GM21423 (cell line): ENCODE results near the gene RUFY4.

Experiments used
- ATAC-seq: cut with Tn5 transposase; IDR thresholded peaks from one replicate; pipeline ENCODE4 v1.9.1; 2021; ENCODE audit warnings: mild to moderate bottlenecking, moderate library complexity; ENCODE audit not compliant: unreplicated experiment

The RUFY4 gene, protein sequence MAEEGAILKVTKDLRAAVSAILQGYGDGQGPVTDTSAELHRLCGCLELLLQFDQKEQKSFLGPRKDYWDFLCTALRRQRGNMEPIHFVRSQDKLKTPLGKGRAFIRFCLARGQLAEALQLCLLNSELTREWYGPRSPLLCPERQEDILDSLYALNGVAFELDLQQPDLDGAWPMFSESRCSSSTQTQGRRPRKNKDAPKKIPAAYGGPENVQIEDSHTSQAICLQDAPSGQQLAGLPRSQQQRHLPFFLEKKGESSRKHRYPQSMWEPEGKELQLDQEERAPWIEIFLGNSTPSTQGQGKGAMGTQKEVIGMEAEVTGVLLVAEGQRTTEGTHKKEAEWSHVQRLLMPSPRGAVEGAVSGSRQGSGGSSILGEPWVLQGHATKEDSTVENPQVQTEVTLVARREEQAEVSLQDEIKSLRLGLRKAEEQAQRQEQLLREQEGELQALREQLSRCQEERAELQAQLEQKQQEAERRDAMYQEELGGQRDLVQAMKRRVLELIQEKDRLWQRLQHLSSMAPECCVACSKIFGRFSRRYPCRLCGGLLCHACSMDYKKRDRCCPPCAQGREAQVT

DNA sequence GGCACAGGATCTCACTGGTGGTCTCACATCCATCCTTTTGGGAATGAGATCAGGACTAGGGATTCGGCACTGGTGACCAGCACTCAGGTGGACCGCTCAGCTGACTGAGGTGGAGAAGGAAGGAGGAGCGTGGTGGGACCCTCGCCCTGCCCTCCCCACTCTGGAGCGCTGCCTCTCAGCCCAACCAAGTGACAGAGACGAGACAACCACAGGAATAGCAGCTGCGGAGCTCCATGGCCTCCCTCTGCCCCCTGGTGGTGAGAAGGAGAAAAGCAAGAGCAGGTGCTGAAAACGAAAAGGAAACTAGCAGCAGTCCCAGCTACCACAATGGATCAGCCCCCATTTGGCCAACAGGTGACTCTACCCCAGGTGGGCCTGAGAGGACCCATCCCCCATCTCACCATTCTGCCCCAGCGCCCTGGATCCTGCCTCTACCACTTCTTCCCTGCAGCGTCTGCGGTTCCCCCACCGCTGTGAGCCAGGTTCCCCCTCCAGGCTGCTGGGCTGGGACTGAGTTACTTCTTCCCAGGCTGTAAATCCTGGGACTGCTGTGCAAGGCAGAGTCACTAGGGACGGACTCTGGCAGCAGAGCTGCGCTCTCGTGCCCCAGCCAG is at the start of gene RUFY4:
Gene RUFY4 (plus strand): TSS at position 533 of the 614 bp plus-strand sequence. CDS start 1,353 bp downstream, outside the sequence.
- ATAC-seq, result peak; percentile 91

DNA sequence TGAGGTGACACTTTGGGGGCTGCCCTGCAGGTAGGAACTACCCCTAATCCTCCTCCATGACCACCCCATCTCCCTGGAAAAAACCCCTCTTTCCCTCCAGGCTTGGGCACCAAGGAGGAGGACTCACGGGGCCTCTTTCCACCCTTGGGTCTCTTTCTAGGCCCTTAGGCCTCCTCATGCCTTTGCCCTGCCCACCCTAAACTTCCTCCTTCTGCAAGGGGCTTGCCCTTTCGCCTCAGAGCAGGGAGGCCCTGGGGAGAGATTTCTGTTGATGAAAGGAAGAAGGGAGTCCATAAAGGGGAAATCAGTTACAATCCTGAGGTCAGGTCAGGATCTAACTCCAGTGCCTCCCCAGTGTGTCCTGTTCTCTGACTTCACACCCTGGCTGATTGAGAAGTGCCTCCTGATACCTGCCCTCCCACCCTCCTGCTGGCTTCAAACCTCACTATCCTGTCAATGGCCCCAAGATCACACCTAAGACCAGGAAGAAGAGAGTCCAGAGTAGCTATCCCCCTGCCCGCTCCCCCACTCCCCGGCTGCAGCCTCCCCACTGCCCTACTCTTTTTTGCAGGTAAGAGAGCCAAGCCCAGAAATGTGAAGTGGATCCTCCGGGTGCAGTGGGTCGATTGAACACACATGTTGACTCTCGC is 49.5 kb upstream of the RUFY4 start:
- ATAC-seq, result no peak

DNA sequence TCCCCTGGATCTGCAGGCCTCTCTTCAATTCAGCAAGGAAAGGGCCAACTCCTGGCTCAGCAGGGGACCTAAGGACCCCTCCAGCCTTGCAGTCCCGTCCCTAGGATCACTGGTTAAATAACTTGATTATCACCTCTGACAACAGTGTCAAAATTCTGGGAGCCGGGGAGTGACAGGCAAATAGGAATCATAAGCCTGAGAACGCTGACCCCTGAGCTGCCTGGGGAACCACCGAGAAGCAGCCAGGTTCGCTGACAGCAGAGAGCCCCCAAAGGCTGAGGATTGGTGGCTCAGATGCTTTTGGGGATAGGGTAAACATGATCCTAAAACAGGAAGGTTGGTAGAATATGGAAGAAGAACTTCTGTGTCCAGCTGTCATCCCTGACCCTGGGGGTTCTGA is 48.8 kb upstream of the RUFY4 start:
- ATAC-seq, result no peak

DNA sequence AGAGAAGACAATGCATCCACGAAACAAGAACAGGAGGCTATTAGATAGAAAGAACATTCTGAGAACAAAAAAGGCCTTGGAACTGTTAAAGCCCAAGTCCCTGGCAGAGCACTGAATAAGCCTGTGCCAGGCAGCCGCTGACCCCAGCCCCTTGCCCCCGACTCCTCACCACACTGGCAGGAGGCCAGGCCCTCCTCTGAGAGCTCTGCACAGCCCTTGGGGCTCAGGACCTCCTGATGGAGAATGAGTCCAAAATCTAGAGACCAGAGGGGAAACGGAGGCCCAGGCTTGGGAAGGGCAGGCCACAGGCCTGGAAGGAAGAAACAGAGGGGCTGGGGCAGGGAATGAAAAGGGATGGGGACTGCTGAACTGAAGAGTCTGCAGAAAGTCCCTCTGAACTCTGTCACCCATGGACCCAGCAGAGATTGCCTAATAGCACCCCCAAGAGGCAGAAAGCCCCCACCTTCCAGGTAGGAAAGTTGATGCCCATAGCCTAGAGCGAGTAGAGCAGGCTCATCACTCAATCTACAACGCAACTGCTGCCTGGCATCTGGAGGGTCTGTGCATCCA is 48.0 kb upstream of the RUFY4 start:
- no peak for ATAC-seq

DNA sequence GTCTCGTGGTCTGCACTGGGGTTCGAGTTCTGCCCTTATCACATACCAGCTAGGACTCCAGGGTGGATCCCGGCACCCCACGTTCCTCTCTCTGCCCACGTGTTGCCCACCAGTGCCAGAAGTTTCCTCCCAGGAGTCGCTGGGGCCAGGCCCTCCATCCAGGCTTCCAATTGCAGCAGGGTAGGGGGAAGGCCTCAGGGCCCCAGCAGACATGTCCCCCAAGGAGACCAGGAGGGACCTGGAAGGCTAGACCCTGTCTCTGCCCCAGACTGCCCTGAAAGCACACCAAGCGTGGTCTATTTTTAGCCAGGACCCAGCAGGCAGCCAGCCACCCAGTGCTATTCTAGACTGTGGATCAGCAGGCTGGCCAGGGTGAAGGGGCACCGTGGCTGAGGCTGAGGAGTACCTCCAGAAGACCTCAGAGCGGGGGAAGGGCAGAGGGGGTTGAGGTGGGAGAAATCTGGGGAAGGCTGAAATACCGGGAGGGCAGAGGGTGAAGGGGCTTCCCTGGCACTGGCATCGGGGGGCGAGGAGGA is 47.4 kb upstream of the RUFY4 start:
- ATAC-seq, result no peak

DNA sequence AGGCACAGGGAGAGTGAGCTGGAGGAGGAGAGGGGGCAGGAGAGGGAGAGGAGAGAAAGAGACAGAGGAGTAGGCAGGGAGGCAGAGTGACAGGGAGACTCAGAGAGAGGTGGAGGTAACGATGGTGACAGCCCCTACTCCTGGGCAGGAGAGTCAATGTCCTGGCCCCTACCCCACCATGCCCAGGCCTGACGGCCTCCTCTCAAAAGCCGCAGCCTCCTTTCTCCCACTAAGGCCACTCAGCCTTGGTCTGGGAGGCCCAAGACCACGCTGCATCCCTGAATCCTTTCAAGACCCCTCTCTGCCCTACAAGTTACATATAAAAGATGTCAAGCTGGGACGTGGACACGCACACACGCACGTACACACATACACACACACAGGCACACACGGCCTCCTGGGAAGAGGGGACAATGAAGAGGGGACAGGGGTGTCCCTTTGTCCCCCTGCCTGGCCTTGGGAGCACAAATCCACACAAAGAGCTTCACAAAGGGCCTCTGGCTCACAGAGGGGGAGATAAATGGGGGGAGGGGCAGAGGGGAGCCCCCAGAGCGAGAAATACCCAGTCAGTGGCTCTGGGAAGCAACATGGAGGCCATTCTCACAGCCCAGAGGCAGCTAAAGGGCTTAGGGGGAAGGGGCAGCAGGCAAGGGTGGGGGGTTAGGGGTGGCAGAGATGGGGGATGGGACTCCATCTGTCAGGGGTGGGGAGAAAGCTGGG is 46.8 kb upstream of the RUFY4 start:
- no peak for ATAC-seq

DNA sequence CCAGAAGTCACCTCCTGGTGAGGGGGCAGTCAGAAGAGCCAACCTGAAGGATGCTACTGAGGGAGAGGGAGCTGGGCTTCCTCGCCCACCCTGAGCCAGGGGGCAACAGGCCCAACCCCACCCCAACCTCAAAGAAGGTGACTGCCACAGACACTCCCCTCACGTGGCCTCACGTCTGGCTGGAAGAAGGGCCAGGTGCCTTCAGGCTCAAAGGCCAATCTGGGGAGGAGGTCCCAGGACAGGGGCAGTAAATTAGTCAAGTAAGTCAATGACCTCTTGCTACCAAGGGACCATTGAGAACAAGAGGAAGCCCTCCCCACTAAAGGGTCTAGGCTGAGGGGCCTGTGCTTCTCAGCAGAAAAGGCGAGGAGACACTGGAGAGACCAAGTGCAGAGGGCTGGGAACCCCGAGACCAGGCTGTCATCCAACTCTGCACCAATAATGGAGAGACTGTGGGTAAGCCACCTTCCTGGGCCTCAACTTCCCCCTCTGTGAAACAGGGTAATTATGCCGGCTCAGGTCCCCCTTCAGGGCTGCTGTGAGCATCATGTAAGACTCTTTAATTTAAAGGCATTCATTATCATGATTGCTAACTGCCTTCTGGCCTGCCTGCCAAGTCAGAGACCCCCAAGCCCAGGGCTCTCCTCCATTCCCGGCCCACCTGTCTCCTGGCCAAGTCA is 46.1 kb upstream of the RUFY4 start:
- ATAC-seq, result no peak

DNA sequence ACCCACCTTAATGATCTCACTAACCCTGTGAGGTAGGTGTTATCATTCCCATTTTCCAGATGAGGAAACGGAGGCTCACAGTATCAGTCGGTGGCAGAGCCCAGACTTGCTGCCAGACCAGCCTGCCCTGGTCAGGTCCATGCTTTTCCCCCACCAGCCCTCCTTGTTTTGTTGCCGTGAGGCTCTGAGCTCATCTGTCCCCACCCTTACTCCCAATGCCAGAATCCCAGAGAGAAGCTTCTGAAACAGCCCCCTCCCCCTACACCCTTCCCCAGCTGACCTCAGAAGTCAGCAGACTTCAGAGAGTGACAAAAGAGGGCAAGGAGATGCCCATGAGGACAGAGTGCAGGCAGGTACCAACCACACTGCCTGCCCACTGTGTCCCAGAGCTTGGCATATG is 45.4 kb upstream of the RUFY4 start:
- no peak for ATAC-seq

DNA sequence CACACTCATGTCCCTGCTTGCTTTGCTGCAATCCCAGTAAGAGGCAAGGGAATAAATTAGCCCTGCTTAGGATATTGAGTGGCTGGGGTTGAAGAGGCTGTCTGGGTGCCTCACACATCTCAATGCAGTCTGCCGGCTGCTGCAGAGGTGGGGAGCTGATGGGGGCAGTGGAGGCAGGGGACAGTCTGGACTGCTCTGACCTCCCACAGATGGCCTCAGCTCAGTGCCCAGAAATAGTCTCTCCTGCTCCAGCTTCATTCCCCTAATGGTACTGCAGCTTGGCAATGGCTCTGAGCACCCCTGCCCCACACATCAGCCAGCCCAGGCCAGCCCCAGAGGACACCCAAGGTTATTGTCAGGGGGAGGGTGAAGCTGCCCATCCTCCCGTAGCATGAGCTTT is 44.7 kb upstream of the RUFY4 start:
- ATAC-seq, result no peak

DNA sequence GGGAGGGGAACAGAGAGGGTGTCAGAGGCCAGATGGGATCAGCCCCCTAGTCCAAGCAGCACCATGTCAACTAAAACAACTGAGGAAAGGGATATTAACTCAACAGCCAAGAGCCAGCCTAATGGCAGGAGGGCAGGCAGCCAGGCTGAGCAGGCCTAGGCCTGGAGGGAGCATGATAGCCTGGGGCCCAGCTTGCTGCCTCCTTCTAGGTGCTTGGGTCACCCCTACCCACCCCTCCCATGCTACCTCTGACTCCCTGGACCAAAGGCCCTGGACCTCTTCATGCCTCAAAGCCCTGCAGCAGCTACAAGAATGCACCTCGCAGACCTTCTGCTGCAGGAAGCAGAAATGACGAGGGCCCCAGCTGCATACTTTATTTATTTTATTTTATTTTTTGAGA is 44.2 kb upstream of the RUFY4 start:
- no peak for ATAC-seq

DNA sequence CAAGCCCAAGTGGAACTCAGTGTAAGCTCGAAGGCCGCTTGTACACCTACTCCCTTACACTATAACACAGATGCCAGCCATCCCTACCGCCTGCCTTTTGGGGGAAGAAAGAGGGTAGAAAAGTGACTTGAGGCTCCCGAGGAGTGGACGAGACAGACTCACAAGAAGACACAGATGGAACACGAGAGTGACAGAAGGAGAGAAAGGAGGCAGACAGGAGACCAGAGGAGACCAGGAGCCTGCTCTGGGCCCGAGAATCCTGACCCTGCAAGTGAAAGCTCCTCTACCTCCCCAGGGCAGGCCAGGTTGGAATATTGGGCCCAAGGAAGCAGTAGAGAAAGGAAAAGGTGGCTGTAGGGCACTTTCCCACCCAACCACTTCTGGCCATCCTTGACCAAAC is 42.8 kb upstream of the RUFY4 start:
- no peak for ATAC-seq

DNA sequence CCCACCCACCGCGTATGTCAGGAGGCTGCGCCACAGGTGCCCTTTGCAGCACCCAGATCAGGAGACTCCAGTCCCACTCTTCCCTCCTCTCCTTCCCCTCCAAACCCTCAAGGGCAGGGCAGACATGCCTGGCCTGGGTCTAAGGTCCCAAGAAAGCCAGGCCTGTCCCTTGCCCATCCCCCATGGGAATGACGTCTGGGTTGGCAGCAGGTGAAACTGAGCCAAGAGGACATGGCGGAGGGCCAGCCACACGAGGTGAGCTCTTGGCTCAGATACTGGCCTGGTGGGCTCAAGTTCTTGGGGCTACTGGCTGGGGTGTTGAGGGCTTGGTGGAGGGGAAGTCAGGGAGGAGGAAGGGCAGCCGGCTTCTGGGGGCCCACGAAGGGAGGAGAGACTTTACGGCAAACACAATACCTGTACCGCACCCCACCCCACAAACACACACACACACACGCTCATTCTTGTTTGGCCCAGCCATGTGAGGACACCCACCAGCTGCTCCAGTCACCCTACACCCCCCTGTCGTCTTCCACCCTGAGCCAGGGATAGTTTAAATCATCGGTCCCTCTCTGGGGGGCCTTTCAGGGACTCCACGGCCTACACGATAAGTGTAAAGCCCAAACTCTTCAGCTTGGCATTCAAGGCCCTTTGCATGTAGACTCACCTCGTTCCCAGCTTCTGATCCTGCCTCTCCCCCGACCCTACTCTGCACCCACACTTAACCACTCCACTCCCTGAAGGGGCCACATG is 42.2 kb upstream of the RUFY4 start:
- ATAC-seq, result no peak

DNA sequence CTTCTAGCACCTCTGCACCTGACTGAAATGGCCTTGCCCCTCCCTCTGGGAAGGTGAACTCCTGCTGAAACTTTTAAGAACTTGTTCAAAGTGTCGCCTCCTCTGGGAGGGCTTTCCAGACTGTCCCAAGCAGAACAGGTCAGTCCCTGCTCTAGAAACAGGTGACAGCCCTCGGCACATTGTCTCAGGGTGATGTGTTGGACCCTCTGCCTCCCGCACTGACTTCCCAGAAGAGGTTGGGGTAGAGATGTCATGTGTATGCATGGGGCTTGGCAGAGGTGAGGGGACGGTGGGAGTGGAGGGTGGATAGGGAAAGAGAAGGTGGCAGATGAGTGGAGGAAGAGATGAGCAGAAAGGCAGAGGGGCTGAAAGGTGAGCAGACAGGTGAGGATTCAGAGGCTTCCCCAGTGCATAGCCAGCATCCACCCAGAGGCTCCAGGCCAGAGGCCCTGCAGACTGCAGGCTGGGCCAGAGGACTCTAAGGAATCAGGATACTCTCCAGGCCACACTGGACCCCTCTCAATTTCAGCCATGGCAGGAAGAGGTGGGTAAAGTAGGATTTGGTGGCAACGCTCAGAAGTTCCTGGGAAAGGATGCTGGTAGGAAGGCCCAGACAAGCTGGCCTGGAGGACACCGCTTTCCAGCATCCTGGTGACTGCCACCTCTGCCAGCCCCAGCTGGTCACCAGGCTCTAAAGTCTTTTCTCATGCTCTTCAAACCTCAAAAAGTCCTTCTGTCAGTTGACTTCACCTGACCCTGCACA is 41.4 kb upstream of the RUFY4 start:
- no peak for ATAC-seq

DNA sequence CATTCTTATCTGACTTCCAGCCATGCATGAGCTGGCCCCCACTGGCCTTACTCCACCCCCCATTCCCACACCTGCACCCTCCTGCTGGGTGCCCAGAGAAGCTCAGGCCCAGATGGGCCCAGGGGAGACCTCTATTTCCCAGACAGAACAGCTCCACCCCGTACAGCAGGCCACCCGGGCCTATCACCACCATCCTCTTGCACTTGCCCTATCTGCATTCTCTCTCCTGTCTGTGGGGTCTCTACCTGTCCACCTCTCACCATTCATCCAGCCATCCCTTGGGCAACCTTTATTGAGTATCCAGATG is 40.9 kb upstream of the RUFY4 start:
- no peak for ATAC-seq

DNA sequence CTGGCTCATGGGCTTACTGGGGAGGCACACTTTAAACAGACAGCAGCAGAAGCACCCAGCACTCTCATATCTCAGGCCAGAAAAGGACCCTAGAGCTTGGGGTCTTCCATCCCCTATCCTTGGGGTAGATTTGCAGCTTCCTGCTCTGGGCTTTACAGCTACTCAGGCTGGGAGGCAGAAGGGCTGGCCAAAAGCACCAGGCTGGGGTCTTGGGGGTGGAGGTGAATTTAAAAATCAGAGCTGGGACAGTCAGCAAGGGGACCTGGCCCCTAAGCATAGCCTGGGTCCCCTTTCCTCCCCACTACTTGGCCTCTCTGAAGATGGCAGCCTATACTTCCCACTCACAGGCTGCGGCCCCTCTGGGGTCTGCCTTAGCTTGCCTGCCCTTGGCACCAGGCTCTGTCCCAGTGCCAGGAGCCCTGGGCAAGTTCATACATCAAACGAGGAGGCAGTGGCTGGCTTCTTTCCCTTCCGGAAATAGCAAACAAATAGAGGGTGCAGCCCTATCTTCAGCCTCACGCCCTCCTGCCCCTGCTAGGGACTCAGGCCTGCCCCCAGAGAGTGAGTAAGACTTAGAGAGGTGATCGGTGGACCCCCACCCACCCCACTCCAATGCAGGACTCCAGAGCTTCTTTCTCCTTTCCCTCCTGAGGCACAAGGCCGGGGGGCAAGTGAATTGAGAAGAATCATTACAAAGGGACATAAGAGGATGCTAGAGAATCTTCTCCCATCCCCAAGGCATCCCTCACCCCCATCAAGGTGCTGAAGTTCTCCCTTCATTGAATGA is 40.3 kb upstream of the RUFY4 start:
- no peak for ATAC-seq

DNA sequence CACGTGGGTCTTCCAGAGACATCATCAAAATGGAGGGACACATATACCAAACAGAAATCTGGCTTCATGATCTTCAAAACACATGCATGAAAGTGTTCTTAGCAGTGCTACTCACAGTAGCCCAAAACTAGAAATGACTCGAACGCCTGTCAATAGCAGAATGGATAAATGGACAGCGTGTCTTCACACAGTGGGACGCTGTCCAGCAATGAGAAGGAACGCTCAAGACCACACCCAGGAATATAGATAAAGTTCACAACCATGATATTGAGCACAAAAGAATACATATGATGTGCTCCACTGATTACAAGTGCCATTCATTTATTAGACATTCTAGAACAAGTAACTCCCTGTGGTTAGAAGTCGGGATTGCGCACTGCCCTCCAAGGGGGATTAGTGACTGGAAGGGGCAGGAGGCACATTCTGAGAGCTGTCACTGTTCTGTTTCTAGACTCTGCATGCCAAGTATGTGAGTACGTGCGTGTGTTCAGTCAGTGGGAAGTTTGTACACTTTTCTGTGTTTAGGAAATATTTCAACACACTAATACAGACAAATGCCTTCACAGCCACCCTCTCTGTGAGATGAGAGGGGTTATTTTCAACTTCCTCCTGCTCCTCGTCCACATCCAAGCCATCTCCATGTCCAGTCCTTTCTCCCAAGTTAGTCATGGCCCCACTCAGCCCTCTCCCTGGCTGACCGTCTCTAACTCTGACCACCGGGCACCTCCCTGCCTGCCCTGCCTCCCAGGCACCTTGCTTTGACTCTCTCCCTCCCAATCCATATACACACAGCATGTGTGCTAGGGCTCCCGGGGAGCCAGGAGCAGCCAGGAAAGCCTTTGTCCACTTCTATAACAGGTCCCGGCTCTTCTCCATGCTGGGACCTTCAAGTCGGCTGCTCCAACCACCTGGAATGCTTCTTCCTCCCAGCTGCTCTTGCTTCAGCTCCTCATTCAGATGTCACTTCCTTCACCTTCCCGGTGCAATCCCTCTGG is 39.4 kb upstream of the RUFY4 start:
- ATAC-seq, result no peak
